ENCODE results near the gene PRKACB.
A peak's percentile ranks its signal among the peaks of the same experiment; 100 is the strongest.

Gene PRKACB

DNA sequence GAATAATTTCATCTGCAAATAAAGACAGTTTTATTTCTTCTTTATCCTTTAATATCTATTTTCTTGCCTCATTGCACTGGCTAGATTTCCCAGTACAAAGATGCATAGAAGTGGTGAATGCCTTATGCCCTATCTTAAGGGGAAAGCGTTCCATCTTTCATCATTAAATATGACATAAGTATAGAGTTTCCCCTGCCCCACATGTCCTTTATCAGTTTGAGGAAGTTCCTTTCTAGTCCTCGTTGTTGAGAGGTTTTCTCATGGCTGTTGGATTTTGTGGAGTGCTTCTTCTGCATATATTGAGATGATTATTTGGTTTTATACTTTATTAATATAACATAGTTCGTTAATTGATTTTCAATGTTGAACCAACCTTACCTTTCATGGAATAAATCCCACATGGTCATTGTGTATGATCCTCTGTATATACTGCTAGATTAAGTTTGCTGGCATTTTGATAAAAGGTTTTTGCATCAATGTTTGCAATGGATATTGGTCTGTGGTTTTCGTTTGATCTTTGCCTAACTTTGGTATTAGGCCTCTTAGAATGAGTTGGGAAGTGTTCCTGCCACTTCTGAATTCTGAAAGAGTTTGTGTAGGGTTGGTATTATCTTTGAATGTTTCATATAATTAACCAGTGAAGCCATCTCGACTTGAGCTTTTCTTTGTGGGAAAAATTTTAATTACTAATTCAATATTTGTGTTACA lies 15.6 kb downstream of the PRKACB start:
- no peak for DNase-seq

DNA sequence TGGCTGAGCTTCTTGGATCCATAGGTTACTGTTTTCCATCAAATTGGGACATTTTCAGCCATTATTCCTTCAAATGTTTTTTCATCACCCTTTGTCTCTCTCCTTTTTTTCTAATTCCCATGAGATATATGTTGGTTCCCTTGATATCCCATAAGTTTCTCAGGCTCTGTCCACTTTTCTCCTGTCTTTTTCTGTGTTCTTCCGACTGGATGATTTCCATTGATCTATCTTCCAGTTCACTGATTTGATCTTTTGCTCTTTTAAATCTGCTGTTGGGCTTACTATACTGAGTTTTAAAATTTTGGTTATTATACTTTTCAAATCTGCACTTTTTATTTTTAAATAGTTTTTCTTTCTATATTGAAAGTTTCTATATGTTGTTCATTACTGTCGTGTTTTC lies 18.2 kb downstream of the PRKACB start:
- DNase-seq = no peak

DNA sequence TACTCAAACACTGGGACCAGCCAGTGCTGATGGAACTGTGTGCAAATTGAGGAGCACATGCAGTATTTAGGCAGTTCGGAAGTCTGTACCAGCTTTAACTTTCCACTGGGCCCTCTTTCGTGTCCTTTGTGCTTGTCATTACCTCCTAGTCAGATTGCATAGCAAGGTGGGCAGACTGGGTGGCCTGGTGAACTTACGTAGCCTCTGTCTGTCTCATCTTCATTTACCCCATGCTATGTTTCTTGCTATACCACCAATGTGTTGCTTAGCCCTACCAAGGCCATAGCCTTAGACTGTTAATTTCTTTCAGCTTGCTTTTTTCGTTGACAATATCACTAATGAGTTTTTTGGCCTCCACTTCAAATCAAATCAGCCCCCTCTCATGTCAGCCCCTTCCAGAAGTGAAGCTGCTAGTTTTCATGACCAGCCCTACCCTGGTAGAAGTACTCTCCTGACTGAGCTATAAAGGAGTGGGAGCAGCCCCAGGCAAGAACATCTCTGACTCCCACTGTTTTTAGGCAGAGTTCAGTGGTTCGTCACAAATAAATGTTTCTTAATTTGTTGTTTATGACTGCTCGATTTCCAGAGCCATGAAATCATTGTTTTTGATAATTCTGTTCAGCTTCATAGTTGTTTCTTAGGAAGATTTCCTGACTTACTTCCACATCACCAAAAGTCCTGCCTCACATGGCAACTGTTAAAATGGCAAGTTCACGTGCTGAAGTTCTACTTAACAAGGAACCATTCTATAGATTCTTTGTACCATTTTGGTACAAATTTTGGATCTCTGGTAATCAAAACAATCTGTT lies 19.3 kb downstream of the PRKACB start:
- DNase-seq = no peak

DNA sequence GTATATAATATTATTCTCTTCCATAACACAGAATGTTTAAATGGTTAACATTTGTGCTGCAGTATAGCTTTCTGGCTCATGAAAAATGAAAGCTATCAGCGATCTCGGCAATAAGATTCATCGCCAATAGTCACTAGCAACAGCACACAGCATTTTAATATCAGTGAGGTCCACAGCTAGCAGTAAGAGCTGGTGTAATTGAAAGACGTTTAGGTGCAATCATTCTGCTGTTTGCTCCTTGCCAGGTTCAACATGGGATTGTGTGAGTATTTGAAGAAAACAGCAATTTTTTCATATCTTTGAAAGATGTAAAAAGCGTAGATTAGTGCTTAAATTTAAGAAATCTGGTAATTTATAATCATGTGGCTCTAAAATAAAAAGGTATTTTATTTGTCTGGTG lies 20.1 kb downstream of the PRKACB start:
- DNase-seq = no peak

DNA sequence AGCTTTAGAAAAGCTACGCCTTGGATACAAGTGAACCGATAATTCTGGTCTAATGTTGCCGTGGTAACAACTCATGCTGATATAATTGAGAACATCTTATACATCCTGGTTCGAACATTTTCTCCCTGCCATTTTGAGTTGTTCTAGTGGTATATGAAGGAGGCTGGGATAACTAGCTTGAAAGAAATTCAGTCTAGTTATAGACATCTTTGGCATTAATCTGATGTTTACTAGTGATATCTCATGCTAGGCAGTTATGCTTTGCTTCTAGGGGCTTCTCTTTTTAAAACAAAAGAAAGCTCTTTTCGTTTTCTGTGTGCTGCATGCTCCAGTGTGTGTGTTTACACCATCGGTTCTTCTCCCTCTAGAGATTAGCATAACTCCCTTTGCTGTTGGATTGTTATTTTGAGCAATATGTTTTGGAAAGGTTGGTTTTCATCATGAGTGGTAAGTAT lies 20.5 kb downstream of the PRKACB start:
- peak in 1 of 6 experiments; percentile 10 for DNase-seq

DNA sequence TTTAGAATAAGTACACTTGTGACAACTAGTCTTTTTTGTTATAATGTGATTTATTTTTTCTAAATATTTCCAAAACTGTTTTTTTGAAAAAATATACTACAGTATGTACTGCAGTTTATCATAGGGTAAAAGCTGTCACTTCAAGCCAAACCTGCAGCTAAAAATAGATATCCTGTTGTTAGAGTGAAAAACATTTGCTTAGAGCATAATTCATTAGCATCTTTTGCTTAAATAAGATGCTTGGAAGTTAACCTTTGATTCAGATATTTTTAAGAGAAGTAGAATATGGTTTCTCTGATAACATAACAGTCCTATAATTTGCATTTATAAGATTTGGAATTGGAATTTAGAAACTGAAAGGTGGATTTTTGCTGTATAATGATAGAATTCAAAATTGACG lies 21.5 kb downstream of the PRKACB start:
- no peak for DNase-seq

DNA sequence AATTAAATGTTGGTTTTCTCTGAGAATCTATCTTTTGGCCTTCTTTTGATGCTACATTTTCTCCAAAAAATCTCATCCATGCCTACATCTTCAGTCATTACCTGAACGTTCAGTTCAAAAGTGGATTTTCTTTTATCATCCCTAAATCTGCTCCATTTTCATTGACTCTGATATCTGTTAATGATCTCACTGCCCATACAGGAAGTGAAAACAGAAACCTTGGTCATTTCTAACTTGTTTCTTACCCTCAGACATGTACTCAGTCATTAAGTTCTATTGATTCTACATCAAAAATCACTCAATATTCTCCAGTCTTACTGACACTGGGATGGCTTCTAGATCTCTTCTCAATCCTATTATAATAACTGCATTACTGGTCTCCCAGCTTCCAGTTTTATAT lies 22.7 kb downstream of the PRKACB start:
- DNase-seq = no peak

DNA sequence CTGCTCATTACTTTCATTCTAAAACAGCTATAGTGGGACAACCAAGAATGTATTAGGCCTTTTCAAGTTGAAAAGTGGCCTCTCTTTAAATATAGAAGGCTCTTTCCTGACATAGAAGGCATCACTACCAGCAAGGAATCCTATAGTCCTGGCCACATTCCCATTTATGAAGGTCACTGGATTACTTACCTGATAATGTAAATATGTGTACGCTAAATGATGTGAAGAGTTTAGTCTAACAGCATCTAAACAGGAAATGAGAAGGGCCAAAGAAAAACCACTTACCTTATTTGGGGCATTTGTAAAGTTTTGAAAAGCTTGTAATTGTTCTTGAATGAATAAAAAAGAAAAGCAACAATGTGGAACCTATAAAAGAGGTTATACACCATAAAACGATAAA lies 24.7 kb downstream of the PRKACB start:
- no peak for DNase-seq

DNA sequence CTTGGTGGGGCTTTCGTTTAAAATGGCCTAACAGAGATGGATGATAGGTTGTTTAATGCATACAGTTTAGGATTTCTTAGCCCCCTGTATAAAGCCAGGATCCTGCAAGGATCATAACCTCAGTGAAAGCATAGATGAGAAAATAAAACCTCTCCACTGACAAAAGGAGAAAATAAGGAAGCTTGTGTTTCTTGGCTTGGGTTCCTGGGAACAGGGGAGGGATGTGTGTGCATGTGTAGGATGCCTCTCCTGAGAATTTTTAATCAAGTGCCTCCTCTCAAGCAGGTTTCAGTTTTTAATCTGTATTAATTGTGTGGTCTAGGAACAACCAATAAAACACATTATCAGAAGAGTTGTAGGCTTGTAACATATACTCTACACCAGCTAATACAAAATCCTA lies 26.1 kb downstream of the PRKACB start:
- DNase-seq = no peak

DNA sequence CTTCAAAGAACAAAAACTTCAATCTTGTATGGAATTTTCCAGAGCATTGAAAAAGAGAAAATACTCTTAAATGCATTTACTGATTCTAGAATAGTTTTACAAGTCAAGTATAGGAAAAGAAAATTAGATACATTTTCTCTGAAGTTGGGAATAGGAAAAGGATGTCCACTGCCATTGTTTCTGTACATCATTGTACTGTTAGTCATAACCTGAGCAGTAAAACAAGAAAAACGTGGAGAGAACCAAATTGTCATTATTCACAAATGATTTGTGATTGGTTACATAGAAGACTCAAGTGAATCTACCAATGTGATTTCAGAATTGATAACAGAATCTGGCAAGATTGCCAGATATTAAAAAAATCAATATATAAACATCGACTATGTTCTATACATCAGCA lies 27.4 kb downstream of the PRKACB start:
- DNase-seq = no peak

DNA sequence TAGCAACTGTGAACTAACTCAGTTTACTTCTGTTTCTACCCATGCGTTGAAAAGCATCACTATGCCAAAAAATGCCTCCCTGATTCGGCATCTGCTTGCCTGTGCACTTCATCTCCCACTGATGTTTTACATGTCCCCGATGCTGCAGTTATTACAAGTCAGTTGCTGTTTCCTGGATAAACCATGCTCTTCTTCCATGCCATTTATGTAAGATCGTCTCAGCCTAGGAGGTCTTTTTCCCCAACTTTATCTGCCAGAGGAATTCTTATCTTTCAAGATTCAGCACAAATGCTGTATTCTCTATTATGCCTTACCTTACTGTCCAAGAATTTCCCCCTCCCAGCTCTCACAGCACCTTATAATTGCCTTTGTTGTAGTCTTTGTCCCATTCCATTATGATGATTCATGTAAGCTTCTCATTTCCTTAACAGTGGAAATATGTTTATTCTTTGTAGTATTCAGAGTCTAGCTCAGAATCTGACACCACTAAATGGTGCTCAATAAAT lies 30.0 kb downstream of the PRKACB start:
- DNase-seq = no peak

DNA sequence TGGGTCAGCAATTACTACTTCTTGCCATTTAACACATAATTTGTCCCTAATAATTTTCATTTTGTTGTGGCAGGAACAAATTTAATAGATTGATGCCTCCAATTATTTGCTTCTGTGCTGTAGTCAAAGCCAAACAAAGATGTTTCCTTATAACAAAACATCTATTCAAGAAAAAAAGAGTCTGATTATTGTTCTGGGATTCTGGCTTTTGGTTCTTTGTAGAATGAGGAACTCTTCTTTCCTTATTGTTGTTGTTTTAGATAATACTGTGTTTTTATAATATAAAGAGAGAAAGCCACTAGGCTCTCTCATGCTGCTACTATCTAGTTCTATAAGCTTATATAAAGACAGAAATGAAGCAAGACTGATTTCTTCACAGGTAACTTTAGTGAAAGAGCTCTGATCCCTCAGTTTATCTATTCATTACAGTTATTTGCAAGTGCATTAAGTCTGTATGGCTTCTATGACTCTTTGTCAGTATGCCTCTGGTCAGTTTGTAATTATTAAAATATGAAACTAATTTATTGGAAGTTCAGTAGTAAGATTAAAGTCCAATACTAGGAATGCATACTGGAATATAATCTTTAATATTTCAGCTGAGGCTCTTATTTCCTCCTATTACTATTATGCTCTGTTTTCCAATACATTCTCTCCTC lies 37.4 kb downstream of the PRKACB start:
- DNase-seq = no peak

DNA sequence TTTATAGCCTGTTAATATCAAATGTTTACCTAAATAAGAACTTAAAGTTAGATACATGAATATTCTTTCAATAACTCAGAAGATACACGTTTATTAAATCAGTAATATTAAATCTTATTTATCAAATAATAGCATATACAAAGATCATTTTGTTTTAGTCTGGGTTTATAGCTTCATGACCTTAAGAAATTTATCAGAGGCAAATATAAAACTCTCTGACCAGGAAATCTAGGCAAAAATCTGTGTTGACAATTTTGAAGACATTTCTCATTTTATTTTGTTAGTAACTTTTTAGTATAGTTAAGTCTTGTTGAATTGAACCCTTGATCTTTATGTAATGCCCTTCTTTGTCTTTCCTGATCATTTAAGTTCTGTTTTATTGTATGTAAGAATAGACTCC lies 46.4 kb downstream of the PRKACB start:
- no peak for DNase-seq

DNA sequence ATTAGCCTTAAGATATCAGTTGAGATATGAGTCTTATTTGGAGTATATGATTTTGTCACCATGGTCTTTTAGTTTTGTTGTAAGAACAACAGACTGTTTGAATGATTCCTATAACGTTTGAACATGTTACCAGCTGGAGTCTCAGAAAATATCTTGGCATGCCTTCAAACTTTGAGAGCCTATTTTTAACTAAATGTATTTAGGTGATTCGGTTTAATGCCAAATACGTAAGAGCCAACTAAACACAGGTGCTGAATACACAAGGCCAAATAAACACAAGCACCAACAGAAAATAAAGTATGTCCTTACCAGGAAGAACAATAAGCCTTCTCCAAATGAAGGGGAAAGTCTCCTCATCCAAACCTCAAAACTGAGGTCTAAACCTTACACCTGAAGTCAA lies 48.6 kb downstream of the PRKACB start:
- DNase-seq = no peak

DNA sequence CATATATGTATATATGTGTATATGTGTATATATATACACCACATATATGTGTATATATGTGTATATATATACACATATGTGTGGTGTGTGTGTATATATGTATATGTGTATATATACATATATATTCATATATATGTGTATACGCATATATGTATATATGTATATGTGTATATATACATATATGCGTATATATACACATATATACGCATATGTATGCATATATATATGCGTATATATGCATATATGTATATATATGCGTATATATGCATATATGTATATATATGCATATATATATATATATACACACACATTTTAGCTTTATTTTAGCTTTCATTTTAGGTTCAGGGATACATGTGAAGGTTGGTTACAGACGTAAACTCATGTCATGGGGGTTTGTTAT lies 54.8 kb downstream of the PRKACB start:
- no peak for DNase-seq

DNA sequence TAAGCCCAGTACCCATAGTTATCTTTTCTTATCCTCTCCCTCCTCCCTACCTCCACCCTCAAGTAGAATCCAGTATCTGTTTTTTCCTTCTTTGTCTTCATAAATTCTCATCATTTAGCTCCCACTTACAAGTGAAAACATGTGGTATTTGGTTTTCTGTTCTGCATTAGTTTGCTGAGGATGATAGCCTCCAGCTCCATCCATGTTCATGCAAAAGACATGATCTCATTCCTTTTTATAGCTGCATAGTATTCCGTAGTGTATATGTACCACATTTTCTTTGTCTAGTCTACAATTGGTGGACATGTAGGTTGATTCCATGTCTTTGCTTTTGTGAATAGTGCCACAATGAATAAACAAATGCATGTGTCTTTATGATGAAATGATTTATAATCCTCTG lies 55.2 kb downstream of the PRKACB start:
- no peak for DNase-seq

DNA sequence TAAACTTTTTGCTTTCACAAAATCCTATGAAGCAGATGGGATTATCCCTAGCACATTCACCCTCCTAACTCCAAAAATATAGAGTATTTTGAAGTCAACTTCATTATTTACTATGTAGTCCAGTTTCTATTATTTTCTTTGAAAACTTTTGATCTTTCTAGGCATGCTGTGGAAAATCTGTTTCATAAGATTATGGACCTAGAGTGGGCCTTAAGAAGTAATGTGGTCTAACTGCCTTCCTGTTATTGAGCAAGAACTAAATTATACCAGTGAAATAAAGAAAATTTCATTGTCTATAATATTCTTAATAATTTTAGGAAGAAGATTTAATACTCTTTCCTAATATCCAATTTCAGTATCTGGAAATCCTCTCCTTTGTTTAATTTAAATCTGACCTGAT lies 58.1 kb downstream of the PRKACB start:
- no peak for DNase-seq

DNA sequence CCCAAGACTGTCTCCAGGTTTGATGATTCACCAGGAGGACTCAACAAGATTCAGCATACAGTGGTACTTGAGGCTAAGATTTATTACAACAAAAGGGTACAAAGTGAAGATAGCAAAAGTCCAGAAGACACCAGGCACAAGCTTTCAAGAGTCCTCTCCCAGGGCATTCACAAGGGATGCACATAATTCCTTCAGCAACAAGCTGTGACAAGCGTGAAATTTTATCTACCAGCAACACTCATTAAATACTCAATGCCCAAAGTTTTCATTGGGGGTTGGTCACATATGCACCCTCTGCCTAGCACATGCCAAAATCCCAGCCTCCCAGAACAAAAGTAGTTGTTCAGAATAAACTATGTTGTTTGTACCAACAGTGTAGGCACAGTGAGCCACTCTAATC lies 62.3 kb downstream of the PRKACB start:
- no peak for DNase-seq

DNA sequence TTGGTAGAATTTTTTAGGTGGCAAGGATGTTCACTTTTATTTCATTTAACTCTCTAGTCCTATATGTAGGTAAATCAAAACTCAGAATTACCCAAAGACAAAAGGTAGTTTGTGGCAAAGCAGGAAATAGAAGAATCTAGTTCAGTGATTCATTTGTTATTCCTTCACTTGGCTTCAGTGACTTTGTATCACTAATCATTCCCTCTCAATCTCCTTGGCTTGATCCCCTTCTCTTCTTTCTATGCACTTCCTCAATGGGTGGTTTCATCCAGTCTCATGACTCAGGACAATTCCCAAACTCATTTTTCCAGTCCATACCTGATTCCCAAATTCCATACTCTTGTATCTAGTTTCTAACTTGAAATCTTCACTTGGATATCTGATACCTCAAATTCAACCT lies 64.9 kb downstream of the PRKACB start:
- no peak for DNase-seq

DNA sequence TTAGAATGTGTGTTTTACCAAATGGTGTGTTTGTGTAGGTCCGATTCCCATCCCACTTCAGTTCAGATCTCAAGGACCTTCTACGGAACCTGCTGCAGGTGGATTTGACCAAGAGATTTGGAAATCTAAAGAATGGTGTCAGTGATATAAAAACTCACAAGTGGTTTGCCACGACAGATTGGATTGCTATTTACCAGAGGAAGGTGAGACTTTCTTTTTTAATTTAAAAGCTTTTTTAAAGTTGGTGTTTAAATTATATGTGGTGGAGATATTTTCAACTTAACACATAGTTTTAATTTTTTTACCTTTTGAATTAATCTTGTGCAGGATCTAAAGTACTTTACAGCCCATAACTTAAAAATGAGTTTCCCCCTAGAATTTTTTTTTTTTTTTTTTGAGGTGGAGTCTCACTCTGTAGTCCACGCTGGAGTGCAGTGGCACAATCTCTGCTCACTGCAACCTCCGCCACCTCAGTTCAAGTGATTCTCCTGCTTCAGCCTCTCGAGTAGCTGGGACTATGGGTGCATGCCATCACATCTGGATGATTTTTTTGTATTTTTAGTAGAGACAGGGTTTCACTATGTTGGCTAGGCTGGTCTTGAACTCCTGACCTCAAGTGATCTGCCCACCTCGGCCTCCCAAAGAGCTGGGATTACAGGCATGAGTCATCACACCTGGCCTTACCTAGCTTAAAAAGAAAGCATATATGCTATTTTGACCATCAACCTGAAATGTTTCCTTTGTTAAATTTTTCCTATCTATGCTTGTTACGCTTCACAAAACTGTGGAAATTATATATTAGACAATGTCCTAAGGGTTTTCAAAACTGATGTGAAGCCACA lies 70.3 kb downstream of the PRKACB start:
- DNase-seq = no peak

DNA sequence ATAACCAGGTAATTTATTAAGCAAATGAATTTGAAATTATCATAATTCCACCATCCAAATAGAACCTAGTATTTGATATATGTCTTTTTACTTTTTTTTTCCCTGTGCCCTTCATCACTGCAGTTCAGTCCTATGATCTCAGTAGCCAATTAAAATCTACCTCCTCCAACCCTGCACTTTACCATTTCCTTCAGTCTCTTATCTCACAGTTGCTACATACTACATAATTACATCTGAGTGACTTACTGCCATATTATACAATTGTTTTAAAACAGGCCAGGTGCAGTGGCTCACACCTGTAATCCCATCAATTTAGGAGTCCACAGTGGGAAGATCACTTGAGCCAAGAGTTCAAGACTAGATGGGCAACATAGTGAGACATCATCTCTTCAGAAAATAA lies 73.2 kb downstream of the PRKACB start:
- no peak for DNase-seq

DNA sequence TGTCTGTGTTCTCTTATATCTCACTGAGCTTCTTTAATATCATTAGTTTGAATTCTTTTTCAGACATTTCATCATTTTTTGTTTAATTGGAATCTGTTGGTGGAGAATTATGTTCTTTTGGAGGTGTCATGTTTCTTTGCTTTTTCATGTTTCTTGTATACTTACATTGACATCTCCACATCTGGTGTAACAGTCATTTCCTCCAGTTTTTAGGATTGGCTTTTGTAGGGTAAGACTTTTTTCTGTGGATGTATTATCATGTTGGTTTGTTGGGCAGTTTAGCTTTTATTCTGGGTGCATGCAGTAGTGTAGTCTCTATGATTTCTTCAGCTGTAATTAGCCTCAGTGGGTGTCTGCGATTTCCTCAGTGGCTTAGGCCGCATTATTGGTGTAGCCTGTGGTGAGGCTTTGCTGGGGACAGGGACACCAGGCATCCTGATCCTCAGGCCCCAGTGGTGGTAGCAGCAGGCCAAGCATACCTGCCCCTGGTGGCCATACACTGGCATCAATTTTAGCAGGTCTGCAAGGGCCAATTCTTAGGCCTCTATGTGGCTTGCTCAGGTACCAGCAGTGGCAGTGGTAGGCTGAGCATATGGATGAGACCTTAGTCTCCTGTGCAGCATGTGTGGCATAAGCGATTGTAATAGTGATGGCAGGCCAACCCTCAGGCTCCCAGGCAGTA lies 79.8 kb downstream of the PRKACB start:
- DNase-seq = no peak
